NB4 (cell line): ENCODE results near the gene PTPN9.
A peak's percentile ranks its signal among the peaks of the same experiment; 100 is the strongest.
"Not testable (repeated sequence)": the region's sequence is repeated elsewhere in the genome, so short reads cannot be mapped to it uniquely, and the experiment has no call there.

ENCODE experiments used
- DNase-seq: peaks from one replicate; pipeline ENCODE4 v3.0.0; 2010; ENCODE audit warnings: low read depth
- H3K4me3 ChIP-seq: one replicate; pipeline ENCODE4 v1.5.1; 2011; ENCODE audit warnings: mild to moderate bottlenecking, low read depth, low read length, moderate library complexity
- CTCF ChIP-seq: IDR thresholded peaks from one replicate; pipeline ENCODE4 v1.5.1; 2012; ENCODE audit warnings: low read depth, low read length
- MAX ChIP-seq: IDR thresholded peaks from 2 replicates; pipeline ENCODE4 v1.6.1; 2011; ENCODE audit warnings: low read depth, low read length
- MYC ChIP-seq: IDR thresholded peaks from 2 replicates; pipeline ENCODE4 v1.6.1; 2011; ENCODE audit warnings: low read depth, low read length
- POLR2A ChIP-seq: IDR thresholded peaks from 2 replicates; pipeline ENCODE4 v1.6.1; 2011; ENCODE audit warnings: mild to moderate bottlenecking; ENCODE audit not compliant: insufficient read length; ENCODE audit errors: extremely low read depth

The PTPN9 gene

DNA sequence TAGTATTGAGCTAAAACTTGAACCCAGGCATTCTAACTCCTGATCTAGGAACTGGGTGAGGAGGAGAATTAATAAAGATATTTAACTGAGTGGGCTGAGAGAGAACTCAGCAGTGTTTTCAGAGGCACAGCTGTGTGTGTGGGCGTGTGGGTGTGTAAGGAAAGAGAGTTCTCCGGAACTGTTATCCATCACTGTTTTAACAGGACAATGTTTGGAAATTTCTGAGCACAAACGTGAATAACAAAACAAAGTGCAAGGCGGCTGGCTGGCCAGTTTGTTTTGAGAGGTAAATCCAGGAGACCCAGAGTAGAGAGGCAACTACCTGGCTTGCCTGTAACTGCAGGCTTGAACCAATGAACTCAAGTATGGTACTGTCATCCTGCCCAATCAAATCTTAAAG is 5.0 kb upstream of the PTPN9 start:
- TF ChIP-seq MAX (no peak), CTCF (no peak), POLR2A (no peak), MYC (no peak)
- no peak for DNase-seq
- no peak overlapping the region for H3K4me3 ChIP-seq

- no peak for DNase-seq
- TF ChIP-seq POLR2A (no peak), CTCF (no peak), MAX (no peak), MYC (no peak)
- no peak overlapping the region for H3K4me3 ChIP-seq
These were observed 4.6 kb upstream of the PTPN9 start for GRCh38 chr15:75583701-75584100.

DNA sequence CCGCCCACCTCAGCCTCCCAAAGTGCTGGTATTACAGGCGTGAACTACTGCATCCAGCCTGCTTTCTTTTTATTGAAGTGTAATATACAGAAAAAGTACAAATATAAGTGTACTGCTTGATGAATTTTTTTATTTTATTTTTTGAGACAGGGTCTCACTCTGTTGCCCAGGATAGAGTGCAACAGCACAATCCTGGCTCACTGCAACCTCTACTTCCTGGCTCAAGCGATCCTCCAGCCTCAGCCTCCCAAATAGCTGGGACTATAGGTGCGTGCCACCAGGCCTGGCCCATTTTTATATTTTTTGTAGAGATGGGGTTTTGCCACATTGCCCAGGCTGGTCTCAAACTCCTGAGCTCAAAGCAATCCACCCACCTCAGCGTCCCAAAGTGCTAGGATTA is 3.8 kb upstream of the PTPN9 start:
- not testable (repeated sequence) for H3K4me3 ChIP-seq, DNase-seq

DNA sequence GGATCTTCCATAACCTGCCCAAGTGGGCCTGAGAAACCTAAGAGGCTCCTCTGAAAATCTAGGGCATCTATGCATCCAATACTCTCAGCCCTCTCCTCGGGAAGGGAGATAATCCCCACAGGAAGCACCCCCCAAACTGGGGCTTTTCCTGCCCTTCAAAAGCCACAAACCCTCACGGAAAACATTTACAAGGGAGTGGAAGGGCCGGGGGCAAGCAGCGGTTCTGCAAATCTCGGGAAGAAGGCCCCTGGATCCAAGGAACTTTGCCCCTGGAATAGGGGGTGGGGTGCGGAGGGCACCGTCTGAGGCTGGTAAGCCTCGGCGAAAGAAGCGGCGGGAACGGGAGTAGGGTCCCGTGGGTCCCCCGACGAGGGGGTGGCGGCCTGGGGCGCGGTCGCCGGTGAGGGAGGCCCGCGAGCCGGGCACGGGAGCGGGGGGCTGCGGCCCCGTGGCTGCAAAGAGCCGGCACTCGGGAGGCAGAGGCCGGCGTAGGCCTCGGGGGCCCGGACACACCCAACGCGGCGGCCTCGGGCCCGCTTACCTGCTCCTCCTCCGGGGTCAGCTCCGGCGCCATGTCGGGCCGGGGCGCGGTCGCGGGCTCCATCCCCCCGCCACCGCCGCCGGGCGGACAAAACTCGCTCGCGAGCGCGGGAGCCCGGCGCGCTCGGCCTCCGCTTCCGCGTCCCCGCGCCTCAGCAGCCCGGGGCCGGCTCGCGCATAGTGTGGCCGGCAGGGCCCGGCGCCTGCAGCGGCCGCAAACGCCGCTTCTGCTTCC is 755 bp downstream of the PTPN9 start:
- TF ChIP-seq CTCF (no peak), MAX (no peak), MYC (no peak), POLR2A (no peak)
- H3K4me3 ChIP-seq = peak overlapping the region; percentile 87
- peak; percentile 75 for DNase-seq

DNA sequence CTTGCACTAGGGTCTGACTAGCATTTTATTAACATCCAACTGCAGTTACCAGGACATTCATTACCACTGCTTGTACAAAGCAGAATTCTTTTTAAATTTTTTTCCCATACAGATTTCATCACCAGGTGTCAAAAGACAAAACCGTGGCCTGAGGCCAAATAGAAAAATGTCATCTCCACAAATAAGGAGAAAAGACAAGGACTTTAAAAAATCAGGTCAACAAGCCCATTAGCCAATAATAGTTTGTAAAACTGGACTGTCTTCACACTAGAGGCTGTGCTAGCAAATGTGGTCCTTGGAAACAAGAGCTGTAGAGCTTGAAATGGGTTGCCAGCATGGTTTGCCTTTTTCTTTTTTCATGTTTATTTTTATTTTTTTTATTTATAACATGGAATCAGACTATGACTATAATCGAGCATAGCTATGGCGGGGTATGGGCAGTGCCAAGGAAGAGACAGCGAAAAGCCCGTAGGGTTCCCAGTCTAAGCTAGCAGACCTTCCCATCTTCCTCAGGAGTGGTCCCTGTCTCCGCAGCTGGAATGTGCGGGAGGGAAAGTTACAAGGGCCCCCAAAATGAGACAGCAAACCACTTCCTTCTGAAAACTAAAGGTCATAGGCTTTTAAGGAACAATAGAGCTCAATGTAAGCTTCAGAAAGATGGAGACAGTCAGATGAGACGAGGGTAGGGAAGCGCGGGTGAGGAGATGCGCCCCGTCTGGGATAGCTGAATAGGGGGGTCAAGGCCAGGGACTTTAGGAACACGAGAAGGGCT is 1.5 kb downstream of the PTPN9 start:
- DNase-seq = peak; percentile 45
- TF ChIP-seq MAX (no peak), POLR2A (no peak), CTCF (no peak), MYC (no peak)
- peak overlapping the region; percentile 87 for H3K4me3 ChIP-seq

DNA sequence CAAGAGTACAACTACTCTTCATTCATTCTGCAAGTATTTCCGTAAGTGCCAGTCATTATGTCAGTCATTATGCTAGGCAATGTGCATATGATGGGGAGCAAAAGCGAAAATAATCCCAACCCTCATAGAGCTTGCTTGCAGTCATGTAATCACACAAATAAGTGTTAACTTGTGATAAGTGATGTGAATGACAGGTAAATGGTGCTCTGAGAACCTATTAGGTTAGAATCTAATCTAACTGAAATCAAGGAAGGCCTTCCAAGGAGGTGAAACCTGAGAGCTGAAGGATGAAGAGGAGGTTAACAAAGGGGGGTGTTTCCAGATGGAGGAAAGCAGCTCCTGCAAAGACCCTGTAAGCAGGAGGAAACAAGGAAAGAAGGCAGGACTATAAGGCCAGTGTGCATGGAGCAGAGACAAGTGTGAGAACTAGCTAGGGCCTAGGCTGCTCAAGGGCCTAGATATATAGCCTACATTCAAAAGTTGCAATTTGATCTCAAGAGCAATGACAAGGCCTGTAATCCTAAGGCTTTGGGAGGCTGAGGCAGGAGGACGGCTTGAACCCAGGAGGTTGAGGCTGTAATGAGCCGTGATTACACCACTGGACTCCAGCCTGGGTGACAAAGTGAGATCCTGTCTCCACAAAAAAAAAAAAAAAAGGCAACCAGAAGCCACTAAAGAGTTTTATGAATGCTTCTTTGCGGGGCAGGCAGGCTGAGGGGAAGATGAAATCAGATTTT is 5.3 kb downstream of the PTPN9 start:
- DNase-seq = no peak
- TF ChIP-seq POLR2A = no peak
- TF ChIP-seq CTCF = no peak
- TF ChIP-seq MYC = no peak
- TF ChIP-seq MAX = no peak
- no peak overlapping the region for H3K4me3 ChIP-seq
